NCI-H82 treated with DMSO at 0.1 percent for 48 hours (cell line): ENCODE results near the gene TNRC18.
"Not testable (repeated sequence)": the region's sequence is repeated elsewhere in the genome, so short reads cannot be mapped to it uniquely, and the experiment has no call there.

Experiments
- DNase-seq: peaks from one replicate; lab custom pipeline; 2025; ENCODE audit not compliant: unreplicated experiment; lab: John Stamatoyannopoulos, UW

The TNRC18 gene

GRCh38 chr7:5323800-5324781 lies 99.5 kb downstream of the TNRC18 start:
- not testable (repeated sequence) for DNase-seq

- DNase-seq, result no peak
These were observed 100.8 kb downstream of the TNRC18 start for GRCh38 chr7:5322621-5323410.

- no peak for DNase-seq
These were observed 102.7 kb downstream of the TNRC18 start for GRCh38 chr7:5320802-5321396.

- no peak for DNase-seq
These were observed 103.2 kb downstream of the TNRC18 start for GRCh38 chr7:5320391-5320790.

GRCh38 chr7:5318613-5319012 lies 105.0 kb downstream of the TNRC18 start:
- not testable (repeated sequence) for DNase-seq

DNA sequence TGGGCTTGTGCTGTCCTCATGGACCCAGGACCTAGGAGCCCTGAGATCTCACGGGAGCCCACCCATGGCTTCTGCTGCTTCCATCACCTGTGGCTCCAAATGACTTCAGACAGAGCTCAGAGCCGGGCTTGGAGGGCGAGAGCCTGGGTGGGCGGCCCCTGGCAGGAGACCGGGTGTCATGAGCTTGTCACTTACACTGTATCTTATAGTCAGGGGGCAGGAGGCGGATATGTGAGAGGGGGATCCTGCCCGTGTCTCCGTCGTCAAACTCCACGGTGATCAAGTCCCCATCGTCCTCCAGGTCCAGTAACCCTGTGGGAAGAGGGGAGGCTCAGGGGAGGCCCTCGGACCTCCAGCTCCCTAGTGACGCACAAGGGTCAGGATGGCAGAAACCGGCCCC lies 107.9 kb downstream of the TNRC18 start:
- DNase-seq, result no peak

DNA sequence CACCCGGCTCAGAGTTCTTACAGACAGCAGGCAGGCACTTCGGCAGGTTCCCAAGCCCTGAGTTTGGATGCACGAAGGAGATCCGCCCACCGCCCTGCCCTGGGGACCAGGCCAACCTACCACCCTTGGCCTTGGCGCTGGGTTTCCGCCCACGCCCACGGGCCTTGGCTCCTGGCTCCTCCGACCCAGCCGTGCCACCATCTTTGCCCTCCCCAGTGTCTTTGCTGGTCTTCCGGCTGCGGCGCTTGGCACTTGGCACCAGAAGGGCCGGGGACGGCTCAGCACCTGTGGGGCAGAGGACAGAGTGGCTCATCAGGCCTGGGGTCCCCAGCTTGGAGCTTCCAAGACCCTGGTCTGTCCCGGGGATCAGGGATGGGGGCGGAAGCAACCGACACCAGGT lies 108.8 kb downstream of the TNRC18 start:
- no peak for DNase-seq

DNA sequence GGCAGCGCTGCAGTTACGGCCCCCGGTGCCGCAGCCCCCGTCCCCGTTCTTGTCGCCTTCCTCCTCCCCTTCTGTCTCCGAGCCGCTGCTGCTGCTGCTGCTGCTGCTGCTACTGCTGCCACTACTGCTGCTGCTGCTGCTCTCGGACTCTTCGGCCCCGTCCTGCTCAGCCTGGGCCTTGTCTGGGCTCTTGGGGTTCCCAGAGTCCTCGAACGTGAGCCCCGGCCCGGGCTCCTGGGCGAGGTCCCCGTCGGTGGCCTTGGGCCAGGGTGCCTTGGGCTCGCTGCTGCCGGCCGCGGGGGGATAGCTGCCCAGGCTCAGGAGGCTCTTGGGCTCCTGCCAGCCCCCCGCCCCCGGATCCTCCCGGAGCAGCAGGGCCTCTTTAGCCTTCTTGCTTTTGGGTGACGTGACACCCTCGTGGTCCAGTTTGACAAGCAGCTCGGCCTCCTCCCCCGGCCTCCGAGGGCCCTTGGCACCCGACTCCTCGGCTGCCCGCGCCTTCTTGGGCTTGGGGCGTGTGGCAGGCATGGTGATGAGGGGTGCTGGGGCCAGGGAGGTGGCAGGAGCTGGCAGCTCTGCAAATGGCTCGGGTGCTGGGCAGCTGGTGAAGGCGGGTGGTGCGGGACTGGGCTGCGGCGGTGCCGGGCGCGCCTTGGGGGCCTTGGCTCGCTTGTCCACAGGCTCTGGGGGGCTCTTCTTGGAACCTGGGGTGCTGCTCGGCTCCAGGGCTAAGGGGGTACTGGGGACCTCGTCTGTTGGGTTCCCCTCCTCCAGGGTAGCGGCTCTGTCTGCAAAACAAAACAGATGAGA lies 110.4 kb downstream of the TNRC18 start:
- DNase-seq, result not testable (repeated sequence)

- DNase-seq, result not testable (repeated sequence)
These were observed 111.2 kb downstream of the TNRC18 start for GRCh38 chr7:5312276-5313070.

- DNase-seq, result no peak
These were observed 112.7 kb downstream of the TNRC18 start for GRCh38 chr7:5310822-5311405.

DNA sequence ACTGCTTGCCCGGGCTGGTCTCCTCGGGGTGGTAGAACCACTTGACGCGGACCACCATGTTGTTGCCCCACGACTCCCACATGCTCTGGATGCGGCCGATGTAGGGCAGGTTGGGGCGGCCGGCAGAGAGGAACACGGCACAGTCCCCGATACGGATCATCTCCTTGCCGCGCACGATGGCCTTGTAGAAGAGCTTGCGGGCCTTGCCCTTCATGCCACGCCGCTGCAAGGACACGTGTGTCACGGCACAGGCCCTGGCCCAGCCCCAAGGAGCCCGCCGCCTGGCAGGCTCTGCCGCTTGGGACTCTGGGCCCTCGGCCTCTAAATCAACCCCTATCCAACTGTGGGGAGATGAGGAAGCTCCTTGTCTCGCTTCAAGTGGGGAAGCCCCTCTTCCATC lies 114.5 kb downstream of the TNRC18 start:
- DNase-seq, result no peak

- DNase-seq, result not testable (repeated sequence)
These were observed 116.2 kb downstream of the TNRC18 start for GRCh38 chr7:5307221-5308142.

- not testable (repeated sequence) for DNase-seq
These were observed 118.6 kb downstream of the TNRC18 start for GRCh38 chr7:5305050-5305449.

- no peak for DNase-seq
These were observed 119.8 kb downstream of the TNRC18 start for GRCh38 chr7:5303591-5304505.

- no peak for DNase-seq
These were observed 120.6 kb downstream of the TNRC18 start for GRCh38 chr7:5303061-5303460.

GRCh38 chr7:5302577-5302976 lies 121.1 kb downstream of the TNRC18 start:
- no peak for DNase-seq

DNA sequence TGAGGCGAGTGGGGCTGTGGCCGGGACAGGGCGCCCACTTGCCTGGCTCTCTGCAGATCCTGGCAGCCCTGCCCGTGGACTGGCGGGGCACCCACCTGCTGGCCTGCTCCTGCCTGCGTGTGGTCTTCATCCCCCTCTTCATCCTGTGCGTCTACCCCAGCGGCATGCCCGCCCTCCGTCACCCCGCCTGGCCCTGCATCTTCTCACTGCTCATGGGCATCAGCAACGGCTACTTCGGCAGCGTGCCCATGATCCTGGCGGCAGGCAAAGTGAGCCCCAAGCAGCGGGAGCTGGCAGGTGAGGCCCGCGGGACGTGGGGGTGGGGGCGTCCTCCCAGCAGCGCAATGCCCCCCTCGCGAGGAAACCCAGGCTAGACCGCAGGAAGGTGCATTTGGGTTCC lies 123.3 kb downstream of the TNRC18 start:
- no peak for DNase-seq
